ENCODE data around the gene ENPEP.
"Not testable (repeated sequence)": the region's sequence is repeated elsewhere in the genome, so short reads cannot be mapped to it uniquely, and the experiment has no call there.

ENPEP gene

GRCh38 chr4:110475881-110476818, at the start of gene ENPEP:
Gene ENPEP (plus strand): TSS chr4:110476155. CDS start chr4:110476415, 260 bp downstream.
- no peak for DNase-seq

- DNase-seq = not testable (repeated sequence)
Observed at GRCh38 chr4:110431805-110432204, 44.1 kb upstream of the ENPEP start.

GRCh38 chr4:110437292-110437691, 38.7 kb upstream of the ENPEP start:
- DNase-seq = not testable (repeated sequence)

GRCh38 chr4:110439209-110439608, 36.7 kb upstream of the ENPEP start:
- DNase-seq = not testable (repeated sequence)

GRCh38 chr4:110442309-110442708, 33.6 kb upstream of the ENPEP start:
- no peak for DNase-seq

- DNase-seq = no peak
Observed at GRCh38 chr4:110442788-110443187, 33.2 kb upstream of the ENPEP start.

GRCh38 chr4:110449947-110450346, 26.0 kb upstream of the ENPEP start:
- DNase-seq = no peak

GRCh38 chr4:110452546-110452945, 23.4 kb upstream of the ENPEP start:
- no peak for DNase-seq

- no peak for DNase-seq
Observed at GRCh38 chr4:110454441-110454840, 21.5 kb upstream of the ENPEP start.

- no peak for DNase-seq
Observed at GRCh38 chr4:110458494-110459266, 17.3 kb upstream of the ENPEP start.

- no peak for DNase-seq
Observed at GRCh38 chr4:110460074-110460746, 15.7 kb upstream of the ENPEP start.

GRCh38 chr4:110467400-110467799, 8.6 kb upstream of the ENPEP start:
- DNase-seq = no peak

GRCh38 chr4:110472583-110473329, 3.2 kb upstream of the ENPEP start:
- no peak for DNase-seq

- no peak for DNase-seq
Observed at GRCh38 chr4:110474481-110474880, 1.5 kb upstream of the ENPEP start.

- not testable (repeated sequence) for DNase-seq
Observed at GRCh38 chr4:110475080-110475479, 875 bp upstream of the ENPEP start.

- no peak for DNase-seq
Observed at GRCh38 chr4:110477836-110478235, 1.9 kb downstream of the ENPEP start.

- DNase-seq = peak; percentile 68
Observed at GRCh38 chr4:110480031-110480549, 4.1 kb downstream of the ENPEP start.

- DNase-seq = no peak
Observed at GRCh38 chr4:110480746-110481271, 4.9 kb downstream of the ENPEP start.

GRCh38 chr4:110483516-110483915, 7.6 kb downstream of the ENPEP start:
- no peak for DNase-seq

- DNase-seq = no peak
Observed at GRCh38 chr4:110484029-110484428, 8.1 kb downstream of the ENPEP start.

GRCh38 chr4:110484767-110485166, 8.8 kb downstream of the ENPEP start:
- DNase-seq = peak; percentile 5

GRCh38 chr4:110485452-110485851, 9.5 kb downstream of the ENPEP start:
- no peak for DNase-seq
